Activated naive CD8-positive, alpha-beta T cell treated with anti-CD3 and anti-CD28 coated beads, Interleukin-2, amount 50 U/mL, for 16 hours (primary cell): ENCODE data around the gene PAPOLG.
A peak's percentile ranks its signal among the peaks of the same experiment; 100 is the strongest.

Experiments
- DNase-seq: peaks from one replicate; pipeline ENCODE4 v3.0.0-alpha.2; 2020; ENCODE audit warnings: low read depth, low spot score

PAPOLG gene

DNA sequence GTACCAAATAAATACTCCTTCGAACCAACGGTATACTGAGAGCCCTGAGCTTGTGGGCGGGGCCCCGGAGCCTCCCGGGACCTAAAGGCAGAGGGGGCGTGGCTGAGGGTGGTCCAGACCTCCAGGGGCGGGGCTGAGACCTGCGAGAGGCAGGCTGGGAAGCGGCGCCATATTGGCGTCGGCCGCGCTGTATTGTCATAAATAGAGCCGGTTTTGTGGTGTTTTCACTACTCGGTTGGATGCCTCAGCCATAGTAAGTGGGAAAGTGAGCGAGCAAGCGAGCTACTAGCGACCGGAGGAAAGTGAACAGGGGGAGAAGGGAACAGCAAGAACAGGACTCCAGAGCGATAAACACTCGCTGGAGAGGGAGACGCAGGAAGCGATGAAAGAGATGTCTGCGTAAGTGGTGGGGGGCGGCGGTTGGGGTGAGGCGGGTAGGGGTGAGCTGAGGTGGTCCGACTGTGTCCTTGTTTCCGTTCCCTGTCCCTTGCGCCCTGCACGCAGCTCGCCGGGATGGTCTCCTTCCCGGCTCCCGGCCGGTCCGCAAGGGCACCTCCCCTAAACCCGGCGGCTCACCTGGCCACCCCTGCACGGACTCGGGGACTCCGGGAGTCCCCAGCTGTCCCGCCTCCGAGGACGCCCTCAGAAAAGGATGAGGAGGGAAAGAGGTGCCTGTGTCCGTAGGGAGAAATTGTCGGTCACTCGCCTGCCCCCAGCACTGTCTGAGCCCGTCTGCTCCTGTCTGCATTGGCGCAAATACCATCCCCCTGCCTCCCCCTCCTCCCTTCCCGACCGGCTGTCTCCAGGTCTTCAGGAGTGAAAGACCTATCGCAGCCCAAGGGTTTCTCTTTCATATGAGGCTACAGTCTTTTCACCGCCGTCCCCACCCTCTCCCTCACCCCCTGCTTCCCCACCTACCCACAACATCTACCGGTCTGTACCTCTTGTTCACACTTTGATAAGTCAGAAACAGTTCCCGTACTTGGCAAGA, at the start of gene PAPOLG:
TSS of gene PAPOLG (plus strand) at position 172 of the 991 bp plus-strand sequence. CDS start at position 383, 211 bp downstream.
- DNase-seq = peak; percentile 98

GRCh38 chr2:60707750-60708371, 48.2 kb upstream of the PAPOLG start:
- DNase-seq = no peak

DNA sequence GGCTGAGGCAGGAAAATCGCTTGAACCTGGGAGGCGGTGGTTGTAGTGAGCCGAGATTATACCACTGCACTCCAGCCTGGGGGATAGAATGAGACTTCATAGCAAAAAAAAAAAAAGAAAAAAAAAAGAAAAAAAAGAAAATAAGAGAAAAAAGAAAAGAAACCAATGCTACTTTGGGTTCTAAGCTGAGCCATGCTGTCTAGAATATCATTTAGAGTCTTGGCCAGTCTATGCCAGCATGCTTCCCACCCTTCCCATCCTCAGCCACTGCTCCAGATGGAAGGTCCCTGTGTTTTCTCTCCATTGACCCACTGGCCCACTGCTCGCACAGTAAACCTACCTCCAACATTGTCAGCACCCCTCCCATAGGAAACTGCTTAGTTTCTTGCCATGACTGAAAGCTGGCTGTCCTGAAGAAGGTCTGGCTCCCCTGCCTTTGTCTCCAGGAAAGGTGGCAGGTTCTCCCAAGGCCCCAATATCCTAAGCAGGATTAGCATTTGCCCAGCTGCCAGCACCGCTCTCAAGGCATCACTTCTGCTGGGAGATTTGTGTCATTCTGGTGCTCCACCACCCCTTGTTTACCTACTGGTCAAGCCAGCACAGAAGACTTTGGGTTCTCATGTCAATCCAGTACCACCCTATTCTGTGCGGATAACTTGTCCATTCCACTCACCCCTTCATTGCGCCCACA, 47.3 kb upstream of the PAPOLG start:
- no peak for DNase-seq

- DNase-seq = no peak
Measured at GRCh38 chr2:60710707-60711106, 45.4 kb upstream of the PAPOLG start.

DNA sequence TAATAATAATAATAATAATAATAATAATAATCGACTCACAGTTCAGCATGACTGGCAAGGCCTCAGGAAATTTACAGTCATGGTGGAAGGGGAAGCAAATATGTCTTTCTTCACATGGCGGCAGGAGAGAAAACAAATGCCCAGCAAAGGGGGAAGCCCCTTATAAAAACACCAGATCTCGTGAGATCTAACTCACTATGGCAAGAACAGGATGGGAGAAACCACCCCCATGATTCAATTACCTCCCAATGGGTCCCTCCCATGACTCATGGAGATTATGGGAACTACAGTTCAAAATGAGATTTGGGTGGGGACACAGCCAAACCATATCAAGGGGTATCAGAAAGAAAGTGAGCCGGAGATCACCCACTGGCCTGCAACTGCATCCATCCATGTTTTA, 40.5 kb upstream of the PAPOLG start:
- DNase-seq = no peak

GRCh38 chr2:60717691-60718090, 38.4 kb upstream of the PAPOLG start:
- no peak for DNase-seq

GRCh38 chr2:60719331-60719730, 36.7 kb upstream of the PAPOLG start:
- DNase-seq = no peak

DNA sequence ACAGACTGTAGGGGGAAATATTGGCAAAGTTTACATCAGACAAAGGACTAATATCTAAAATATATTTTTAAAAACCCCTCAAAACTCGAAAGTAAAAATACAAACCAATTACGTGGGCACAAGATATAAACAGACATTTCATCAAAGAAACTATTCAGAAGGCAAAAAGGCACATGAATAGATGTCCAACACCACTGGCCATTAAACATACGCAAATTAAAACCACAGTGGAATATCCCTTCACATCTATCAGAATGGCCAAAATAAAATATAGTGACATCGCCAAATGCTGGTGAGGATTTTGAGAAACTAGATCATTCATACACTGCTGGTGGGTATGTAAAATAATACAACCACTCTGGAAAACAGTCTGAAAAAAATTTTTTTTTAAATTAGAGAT, 30.6 kb upstream of the PAPOLG start:
- no peak for DNase-seq

DNA sequence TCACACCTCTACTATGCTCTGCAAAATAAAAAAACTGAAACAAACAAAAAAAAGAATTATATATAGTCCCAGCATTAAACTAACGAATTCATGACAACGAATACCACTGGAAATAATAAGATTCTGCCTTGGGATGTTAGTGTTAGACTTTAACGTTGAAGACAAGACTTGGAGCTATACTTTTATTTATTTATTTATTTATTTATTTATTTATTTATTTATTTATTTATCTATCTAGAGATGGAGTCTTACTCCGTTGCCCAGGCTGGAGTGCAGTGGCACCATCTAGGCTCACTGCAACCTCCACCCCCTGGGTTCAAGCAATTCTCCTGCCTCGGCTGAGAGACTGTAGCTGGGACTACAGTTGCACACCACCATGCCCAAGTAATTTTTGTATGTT, 27.2 kb upstream of the PAPOLG start:
- DNase-seq = no peak

DNA sequence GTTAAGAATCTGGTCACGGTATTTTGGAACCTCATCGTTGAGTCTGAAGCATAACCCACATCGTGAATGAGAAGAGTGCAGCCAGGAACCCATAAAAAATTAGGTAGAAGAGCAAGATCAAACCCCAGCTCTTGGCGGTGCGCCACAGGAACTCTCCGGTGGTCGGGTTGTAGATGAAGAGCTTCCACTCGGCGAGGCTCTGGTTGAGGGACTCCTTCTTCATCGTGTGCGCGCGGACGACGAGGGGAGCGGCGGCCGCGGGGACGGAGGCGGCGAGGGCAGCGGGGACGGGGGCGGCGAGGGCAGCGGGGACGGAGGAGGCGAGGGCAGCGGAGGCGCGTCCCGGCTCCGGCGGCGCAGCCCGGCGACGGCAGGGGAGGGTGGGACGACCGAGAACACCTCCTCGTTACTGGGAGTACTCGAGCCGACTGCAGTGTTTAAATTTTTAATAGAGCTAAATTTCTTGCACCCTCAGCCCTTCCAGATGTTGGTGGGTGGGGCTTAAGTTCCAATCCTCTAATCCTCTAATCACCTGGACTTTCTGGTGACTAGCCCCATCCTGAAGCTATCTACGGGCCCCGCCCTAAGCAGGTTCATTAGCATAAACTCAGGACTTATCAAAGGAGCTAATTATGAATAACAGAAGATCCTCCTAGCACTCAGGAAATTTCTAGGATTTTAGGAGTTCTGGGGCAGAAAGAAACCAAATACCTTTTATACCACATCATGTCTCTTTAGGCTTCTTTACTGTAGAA, 20.4 kb upstream of the PAPOLG start:
- DNase-seq = no peak

GRCh38 chr2:60738679-60739078, 17.4 kb upstream of the PAPOLG start:
- DNase-seq = no peak

DNA sequence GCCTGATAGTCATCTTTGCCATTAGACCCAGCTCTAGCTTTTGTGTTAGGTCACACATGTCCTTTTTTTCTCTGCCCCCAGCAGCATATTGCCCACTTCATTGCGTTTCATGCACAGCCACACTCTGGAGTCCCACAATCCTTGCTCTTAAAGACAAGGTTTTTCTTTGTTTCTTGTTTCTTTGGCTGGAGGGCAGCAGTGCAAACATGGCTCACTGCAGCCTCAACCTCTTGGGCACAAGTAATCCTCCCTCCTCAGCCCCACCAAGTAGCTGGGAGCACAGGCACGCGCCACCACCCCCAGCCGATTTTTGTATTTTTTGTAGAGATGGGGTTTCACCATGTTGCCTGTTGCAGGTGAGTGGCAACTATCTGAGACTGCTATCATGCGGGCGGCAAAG, 16.9 kb upstream of the PAPOLG start:
- no peak for DNase-seq

DNA sequence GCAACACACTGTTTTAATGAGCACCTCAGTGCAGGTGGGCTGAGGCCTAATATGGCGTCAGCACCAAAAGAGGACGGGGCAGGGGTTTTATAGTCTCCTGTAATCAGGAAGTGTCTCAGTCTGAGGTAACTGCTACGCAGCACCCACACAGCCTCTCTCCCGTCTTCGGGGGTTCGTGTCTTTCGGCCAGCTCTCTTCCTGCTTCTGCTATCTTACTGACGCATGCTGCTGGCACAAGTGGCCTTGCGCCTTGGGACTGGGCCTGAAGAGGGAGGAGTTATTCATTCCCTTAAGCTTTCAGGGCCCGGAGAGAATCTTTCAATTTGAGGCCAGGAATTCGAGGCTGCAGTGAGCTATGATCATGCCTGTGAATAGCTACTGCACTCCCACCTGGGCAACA, 14.5 kb upstream of the PAPOLG start:
- DNase-seq = no peak

- no peak for DNase-seq
Measured at GRCh38 chr2:60742419-60742818, 13.6 kb upstream of the PAPOLG start.

GRCh38 chr2:60745330-60745729, 10.7 kb upstream of the PAPOLG start:
- DNase-seq = no peak

DNA sequence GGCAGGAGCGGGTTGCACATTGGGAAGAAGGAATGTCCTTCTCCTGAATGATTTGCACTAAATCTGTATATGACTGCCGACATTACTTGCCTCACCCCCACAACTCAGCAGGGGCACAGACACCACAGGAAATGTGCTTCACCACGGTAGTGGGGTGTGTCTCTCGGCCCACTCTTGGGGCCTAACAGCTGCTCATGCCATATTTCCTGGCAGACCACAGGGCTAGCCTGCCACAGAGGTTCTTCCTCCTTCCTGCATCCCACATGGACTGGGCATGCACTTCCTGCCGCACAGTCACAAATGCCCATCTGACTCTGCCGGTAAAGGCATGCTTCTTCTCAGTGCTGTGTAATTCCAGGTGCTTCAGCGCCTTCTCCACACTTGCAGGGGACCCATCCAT, 10.3 kb upstream of the PAPOLG start:
- DNase-seq = no peak

- DNase-seq = no peak
Measured at GRCh38 chr2:60746318-60746717, 9.8 kb upstream of the PAPOLG start.

- no peak for DNase-seq
Measured at GRCh38 chr2:60759654-60760053, 3.6 kb downstream of the PAPOLG start.

DNA sequence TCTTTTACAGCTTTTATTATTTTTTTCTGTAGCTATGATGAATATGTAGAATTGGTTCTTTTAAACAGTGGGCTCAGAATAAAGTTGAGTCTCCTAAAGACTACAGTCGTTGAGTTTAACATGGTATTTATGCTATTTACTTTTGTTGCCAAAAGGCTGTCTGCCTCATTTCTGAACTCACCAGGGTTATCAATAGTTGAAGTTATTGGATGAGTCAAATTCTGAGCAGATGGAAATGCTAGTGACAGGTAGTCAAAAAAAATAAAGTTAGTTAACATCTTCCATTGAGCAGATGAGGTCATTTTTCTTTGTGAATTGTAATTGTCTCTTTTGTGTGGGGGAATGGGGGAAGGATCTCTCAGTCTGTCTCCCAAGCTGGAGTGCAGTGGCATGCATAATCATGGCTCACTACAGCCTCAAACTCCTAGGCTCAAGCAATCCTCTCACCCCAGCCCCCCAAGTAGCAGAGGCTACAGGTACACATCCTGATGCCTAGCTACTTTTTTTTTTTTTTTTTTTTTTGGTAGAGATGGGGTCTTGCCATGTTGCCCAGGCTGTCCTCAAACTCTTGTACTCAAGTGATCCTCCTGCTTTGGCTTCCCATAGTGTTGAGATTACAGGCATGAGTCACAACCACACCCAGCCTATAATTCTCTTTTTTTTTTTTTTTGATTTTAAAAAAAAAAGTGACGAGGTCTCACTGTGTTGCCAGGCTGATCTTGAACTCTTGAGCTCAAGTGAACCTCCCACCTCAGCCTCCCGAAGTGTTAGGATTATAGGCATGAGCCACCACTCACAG, 8.9 kb downstream of the PAPOLG start:
- no peak for DNase-seq

- DNase-seq = no peak
Measured at GRCh38 chr2:60766283-60766682, 10.2 kb downstream of the PAPOLG start.

- no peak for DNase-seq
Measured at GRCh38 chr2:60771508-60771907, 15.4 kb downstream of the PAPOLG start.
